Spleen (tissue), 7 donors: Measurements from ENCODE around the gene PRUNE2.

ENCODE experiments used
- POLR2A ChIP-seq, 3 donors: fragments of 450-650 bp; IDR thresholded peaks; one replicate each; pipeline ENCODE4 v1.5.1; 2017; ENCODE audit warnings: antibody characterized with exemption in 3 of 3, mild to moderate bottlenecking in 1 of 3
- POLR2AphosphoS5 ChIP-seq, 3 donors: sonication (generic); formaldehyde crosslinking; IDR thresholded peaks; one replicate each; pipeline ENCODE4 v1.5.1; 2017; ENCODE audit warnings: antibody characterized with exemption in 3 of 3
- TF ChIP-seq, protein P1 (sequence below), 11 experiments: fragments of 200-600 bp in 7 of 11; fragments of 450-650 bp in 4 of 11; sonication (generic) in 4 of 11; IDR thresholded peaks in 8 of 11; conservative IDR thresholded peaks in 3 of 11; 1 replicate in 7 of 11; 2 replicates in 4 of 11; pipeline versions ENCODE4 v1.4.0 to v1.8.0; 2016 to 2021; ENCODE audit warnings: antibody characterized with exemption in 11 of 11, inconsistent platforms in 4 of 11, mild to moderate bottlenecking in 1 of 11
- donor health status: DM: no; HTN: no; CAD: no; lungs with moderate emphysema.
- donor health status: DM: no; HTN: no; CAD: no.
- donor health status: DM: no; HTN: no; CAD: no.

DNA sequence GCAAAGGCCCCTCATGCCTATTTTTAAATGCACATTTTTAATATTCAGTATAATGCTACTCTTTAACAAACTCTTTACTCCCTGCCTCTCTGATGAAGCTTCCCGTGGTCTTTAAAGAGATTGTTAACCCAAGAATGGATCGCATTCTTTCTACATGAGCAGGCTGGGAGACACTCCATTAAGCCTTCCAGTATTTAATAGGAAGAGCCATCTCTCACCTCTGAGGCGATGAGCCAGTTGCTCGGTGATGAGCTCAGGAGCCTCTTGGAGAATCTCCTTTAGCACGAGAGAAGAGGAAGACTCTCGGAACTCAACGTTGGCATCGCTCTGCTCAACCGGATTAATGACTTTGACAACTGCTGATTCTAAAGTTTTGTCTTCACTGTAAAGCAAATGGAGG lies 59.6 kb downstream of the PRUNE2 start:
- TF ChIP-seq, protein P1, sequence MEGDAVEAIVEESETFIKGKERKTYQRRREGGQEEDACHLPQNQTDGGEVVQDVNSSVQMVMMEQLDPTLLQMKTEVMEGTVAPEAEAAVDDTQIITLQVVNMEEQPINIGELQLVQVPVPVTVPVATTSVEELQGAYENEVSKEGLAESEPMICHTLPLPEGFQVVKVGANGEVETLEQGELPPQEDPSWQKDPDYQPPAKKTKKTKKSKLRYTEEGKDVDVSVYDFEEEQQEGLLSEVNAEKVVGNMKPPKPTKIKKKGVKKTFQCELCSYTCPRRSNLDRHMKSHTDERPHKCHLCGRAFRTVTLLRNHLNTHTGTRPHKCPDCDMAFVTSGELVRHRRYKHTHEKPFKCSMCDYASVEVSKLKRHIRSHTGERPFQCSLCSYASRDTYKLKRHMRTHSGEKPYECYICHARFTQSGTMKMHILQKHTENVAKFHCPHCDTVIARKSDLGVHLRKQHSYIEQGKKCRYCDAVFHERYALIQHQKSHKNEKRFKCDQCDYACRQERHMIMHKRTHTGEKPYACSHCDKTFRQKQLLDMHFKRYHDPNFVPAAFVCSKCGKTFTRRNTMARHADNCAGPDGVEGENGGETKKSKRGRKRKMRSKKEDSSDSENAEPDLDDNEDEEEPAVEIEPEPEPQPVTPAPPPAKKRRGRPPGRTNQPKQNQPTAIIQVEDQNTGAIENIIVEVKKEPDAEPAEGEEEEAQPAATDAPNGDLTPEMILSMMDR (IDR thresholded peaks at IDR 0.05 in 8 of 11, conservative IDR thresholded peaks at IDR 0.05 in 3 of 11) = no peak
- TF ChIP-seq POLR2AphosphoS5 (IDR thresholded peaks at IDR 0.05) (no peak), POLR2A (IDR thresholded peaks at IDR 0.05) (no peak)
